ENCODE results near the gene PADI2. TPM values are rescaled to one million over a fixed set of nuclear protein-coding genes. Genes with fewer than 3 reads are reported as not detected.

The PADI2 gene
- total and polyA plus RNA-seq, 4 donors: 0.25 to 2.4 (median 0.96) TPM

GRCh38 chr1:17020502-17020901, 98.7 kb downstream of the PADI2 start:
- H3K4me1 ChIP-seq (ENCODE audit: control insufficient read depth in 4 of 4, insufficient read depth in 4 of 4, low read length in 3 of 4): no peaks in the 10 kb centered on the region
- DNase-seq (ENCODE audit: low spot score): no peak
- H3K9ac ChIP-seq (ENCODE audit: low read depth in 1 of 2, low read length in 2 of 2): no peak overlapping the region
- H3K27me3 ChIP-seq (ENCODE audit: control insufficient read depth in 4 of 4, insufficient read depth in 4 of 4, low read length in 3 of 4): no peaks in the 10 kb centered on the region
- H3K36me3 ChIP-seq (ENCODE audit: control insufficient read depth in 4 of 4, insufficient read depth in 3 of 4, low read depth in 1 of 4, low read length in 3 of 4): peaks cover 20 to 76% (median 61%) of the 10 kb centered on the region in 4 donors
- no peak overlapping the region for H3K27ac ChIP-seq (ENCODE audit: low read depth in 1 of 2, low read length in 2 of 2)
- H3K4me3 ChIP-seq (ENCODE audit: low read depth in 1 of 3, low read length in 3 of 3): no peak overlapping the region
- H3K9me3 ChIP-seq (ENCODE audit: control insufficient read depth in 4 of 4, low read length in 3 of 4): no peaks in the 10 kb centered on the region
- WGBS: 95% methylated on average over 2 of the region's 2 CpGs
- no peak for TF ChIP-seq JUND (IDR thresholded peaks at IDR 0.05)
- no peak for TF ChIP-seq HNF4G (IDR thresholded peaks at IDR 0.05)
- no peak for TF ChIP-seq SP1 (IDR thresholded peaks at IDR 0.05)
- no peak for TF ChIP-seq NR2F2 (IDR thresholded peaks at IDR 0.05)
- no peak for TF ChIP-seq GABPA (IDR thresholded peaks at IDR 0.05 in 1 of 2, conservative IDR thresholded peaks at IDR 0.05 in 1 of 2)
- TF ChIP-seq, protein P1, sequence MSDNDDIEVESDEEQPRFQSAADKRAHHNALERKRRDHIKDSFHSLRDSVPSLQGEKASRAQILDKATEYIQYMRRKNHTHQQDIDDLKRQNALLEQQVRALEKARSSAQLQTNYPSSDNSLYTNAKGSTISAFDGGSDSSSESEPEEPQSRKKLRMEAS (IDR thresholded peaks at IDR 0.05): no peak
- TF ChIP-seq YY1 (IDR thresholded peaks at IDR 0.05): no peak
- no peak for TF ChIP-seq FOXA1 (IDR thresholded peaks at IDR 0.05)
- TF ChIP-seq, protein P2, sequence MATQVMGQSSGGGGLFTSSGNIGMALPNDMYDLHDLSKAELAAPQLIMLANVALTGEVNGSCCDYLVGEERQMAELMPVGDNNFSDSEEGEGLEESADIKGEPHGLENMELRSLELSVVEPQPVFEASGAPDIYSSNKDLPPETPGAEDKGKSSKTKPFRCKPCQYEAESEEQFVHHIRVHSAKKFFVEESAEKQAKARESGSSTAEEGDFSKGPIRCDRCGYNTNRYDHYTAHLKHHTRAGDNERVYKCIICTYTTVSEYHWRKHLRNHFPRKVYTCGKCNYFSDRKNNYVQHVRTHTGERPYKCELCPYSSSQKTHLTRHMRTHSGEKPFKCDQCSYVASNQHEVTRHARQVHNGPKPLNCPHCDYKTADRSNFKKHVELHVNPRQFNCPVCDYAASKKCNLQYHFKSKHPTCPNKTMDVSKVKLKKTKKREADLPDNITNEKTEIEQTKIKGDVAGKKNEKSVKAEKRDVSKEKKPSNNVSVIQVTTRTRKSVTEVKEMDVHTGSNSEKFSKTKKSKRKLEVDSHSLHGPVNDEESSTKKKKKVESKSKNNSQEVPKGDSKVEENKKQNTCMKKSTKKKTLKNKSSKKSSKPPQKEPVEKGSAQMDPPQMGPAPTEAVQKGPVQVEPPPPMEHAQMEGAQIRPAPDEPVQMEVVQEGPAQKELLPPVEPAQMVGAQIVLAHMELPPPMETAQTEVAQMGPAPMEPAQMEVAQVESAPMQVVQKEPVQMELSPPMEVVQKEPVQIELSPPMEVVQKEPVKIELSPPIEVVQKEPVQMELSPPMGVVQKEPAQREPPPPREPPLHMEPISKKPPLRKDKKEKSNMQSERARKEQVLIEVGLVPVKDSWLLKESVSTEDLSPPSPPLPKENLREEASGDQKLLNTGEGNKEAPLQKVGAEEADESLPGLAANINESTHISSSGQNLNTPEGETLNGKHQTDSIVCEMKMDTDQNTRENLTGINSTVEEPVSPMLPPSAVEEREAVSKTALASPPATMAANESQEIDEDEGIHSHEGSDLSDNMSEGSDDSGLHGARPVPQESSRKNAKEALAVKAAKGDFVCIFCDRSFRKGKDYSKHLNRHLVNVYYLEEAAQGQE (IDR thresholded peaks at IDR 0.05): no peak
- no peak for TF ChIP-seq HNF4A (conservative IDR thresholded peaks at IDR 0.05)
- no peak for TF ChIP-seq RAD21 (IDR thresholded peaks at IDR 0.05)
- no peak for TF ChIP-seq ATF3 (IDR thresholded peaks at IDR 0.05)
- TF ChIP-seq FOXA2 (IDR thresholded peaks at IDR 0.05): no peak

GRCh38 chr1:17018849-17019248, 100.4 kb downstream of the PADI2 start:
- H3K36me3 ChIP-seq (ENCODE audit: control insufficient read depth in 4 of 4, insufficient read depth in 3 of 4, low read depth in 1 of 4, low read length in 3 of 4): peaks cover 20 to 61% (median 51%) of the 10 kb centered on the region in 4 donors
- TF ChIP-seq GABPA (IDR thresholded peaks at IDR 0.05 in 1 of 2, conservative IDR thresholded peaks at IDR 0.05 in 1 of 2): no peak
- TF ChIP-seq NR2F2 (IDR thresholded peaks at IDR 0.05): no peak
- TF ChIP-seq FOXA2 (IDR thresholded peaks at IDR 0.05): no peak
- no peak for TF ChIP-seq ATF3 (IDR thresholded peaks at IDR 0.05)
- no peak for TF ChIP-seq JUND (IDR thresholded peaks at IDR 0.05)
- no peak for TF ChIP-seq TAF1 (conservative IDR thresholded peaks at IDR 0.05)
- no peak for TF ChIP-seq CTCF (IDR thresholded peaks at IDR 0.05; ENCODE audit: low read depth, low read length, missing input control)
- no peak for TF ChIP-seq RXRA (IDR thresholded peaks at IDR 0.05)
- no peak for TF ChIP-seq HNF4G (IDR thresholded peaks at IDR 0.05)
- TF ChIP-seq, protein P3, sequence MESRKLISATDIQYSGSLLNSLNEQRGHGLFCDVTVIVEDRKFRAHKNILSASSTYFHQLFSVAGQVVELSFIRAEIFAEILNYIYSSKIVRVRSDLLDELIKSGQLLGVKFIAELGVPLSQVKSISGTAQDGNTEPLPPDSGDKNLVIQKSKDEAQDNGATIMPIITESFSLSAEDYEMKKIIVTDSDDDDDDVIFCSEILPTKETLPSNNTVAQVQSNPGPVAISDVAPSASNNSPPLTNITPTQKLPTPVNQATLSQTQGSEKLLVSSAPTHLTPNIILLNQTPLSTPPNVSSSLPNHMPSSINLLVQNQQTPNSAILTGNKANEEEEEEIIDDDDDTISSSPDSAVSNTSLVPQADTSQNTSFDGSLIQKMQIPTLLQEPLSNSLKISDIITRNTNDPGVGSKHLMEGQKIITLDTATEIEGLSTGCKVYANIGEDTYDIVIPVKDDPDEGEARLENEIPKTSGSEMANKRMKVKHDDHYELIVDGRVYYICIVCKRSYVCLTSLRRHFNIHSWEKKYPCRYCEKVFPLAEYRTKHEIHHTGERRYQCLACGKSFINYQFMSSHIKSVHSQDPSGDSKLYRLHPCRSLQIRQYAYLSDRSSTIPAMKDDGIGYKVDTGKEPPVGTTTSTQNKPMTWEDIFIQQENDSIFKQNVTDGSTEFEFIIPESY (IDR thresholded peaks at IDR 0.05): no peak
- no peak for TF ChIP-seq FOXA1 (IDR thresholded peaks at IDR 0.05)
- TF ChIP-seq YY1 (IDR thresholded peaks at IDR 0.05): no peak
- TF ChIP-seq, protein P1 (IDR thresholded peaks at IDR 0.05): no peak
- no peak for TF ChIP-seq HNF4A (conservative IDR thresholded peaks at IDR 0.05)
- TF ChIP-seq, protein P2 (IDR thresholded peaks at IDR 0.05): no peak
- no peak for TF ChIP-seq SP1 (IDR thresholded peaks at IDR 0.05)
- TF ChIP-seq RAD21 (IDR thresholded peaks at IDR 0.05): no peak
- H3K27me3 ChIP-seq (ENCODE audit: control insufficient read depth in 4 of 4, insufficient read depth in 4 of 4, low read length in 3 of 4): no peaks in the 10 kb centered on the region
- no peak overlapping the region for H3K4me3 ChIP-seq (ENCODE audit: low read depth in 1 of 3, low read length in 3 of 3)
- no peak overlapping the region for H3K9ac ChIP-seq (ENCODE audit: low read depth in 1 of 2, low read length in 2 of 2)
- 40% methylated on average over 1 of the region's 1 CpG for WGBS
- H3K9me3 ChIP-seq (ENCODE audit: control insufficient read depth in 4 of 4, low read length in 3 of 4): no peaks in the 10 kb centered on the region
- H3K4me1 ChIP-seq (ENCODE audit: control insufficient read depth in 4 of 4, insufficient read depth in 4 of 4, low read length in 3 of 4): no peaks in the 10 kb centered on the region
- no peak overlapping the region for H3K27ac ChIP-seq (ENCODE audit: low read depth in 1 of 2, low read length in 2 of 2)
- DNase-seq (ENCODE audit: low spot score): no peak

All from liver (tissue), 9 donors.